DOHH2 (cell line): ENCODE data around the gene VWA2.

ENCODE experiments used
- CTCF ChIP-seq: fragments of 200-600 bp; sonication (generic); IDR thresholded peaks from one replicate; pipeline ENCODE4 v1.5.1; 2014; ENCODE audit warnings: antibody characterized with exemption, mild to moderate bottlenecking, low read depth, low read length; ENCODE audit not compliant: poor library complexity, severe bottlenecking
- EZH2phosphoT487 ChIP-seq: fragments of 200-600 bp; sonication (generic); IDR thresholded peaks from 2 replicates; pipeline ENCODE4 v1.6.1; 2017; ENCODE audit warnings: borderline replicate concordance, mild to moderate bottlenecking, antibody characterized with exemption, low read length, moderate library complexity, mixed read lengths

- TF ChIP-seq CTCF (no peak), EZH2phosphoT487 (no peak)
Observed at GRCh38 chr10:114279901-114280644, 41.0 kb downstream of the VWA2 start.
